Lung (tissue), 12 donors: Measurements from ENCODE around the gene RASSF8. TPM values are rescaled to one million over a fixed set of nuclear protein-coding genes. Genes with fewer than 3 reads are reported as not detected.
A peak's percentile ranks its signal among the peaks of the same experiment; 100 is the strongest.

ENCODE experiments used
- ATAC-seq: fragments of 200-7000 bp; cut with Tn5 transposase; one replicate; pipeline ENCODE4 v1.9.1; 2020; ENCODE audit warnings: moderate number of reproducible peaks; ENCODE audit not compliant: insufficient read depth, low FRiP score
- DNase-seq, 3 donors: peaks; one replicate each; pipeline ENCODE4 v3.0.0-alpha.2; 2013 to 2017
- H3K27ac ChIP-seq, 2 donors: one replicate each; pipeline ENCODE4 v1.5.1; 2013; ENCODE audit warnings: mild to moderate bottlenecking in 2 of 2, moderate library complexity in 2 of 2, control low read depth in 1 of 2, inconsistent platforms in 1 of 2, low read depth in 1 of 2, low read length in 1 of 2
- H3K27me3 ChIP-seq, 3 donors: one replicate each; pipeline ENCODE4 v1.5.1; 2013; ENCODE audit warnings: low read length in 2 of 3; ENCODE audit not compliant: control insufficient read depth in 3 of 3, insufficient read depth in 3 of 3
- H3K36me3 ChIP-seq, 4 donors: one replicate each; pipeline ENCODE4 v1.5.1; 2013; ENCODE audit warnings: low read length in 4 of 4, mild to moderate bottlenecking in 1 of 4, moderate library complexity in 1 of 4; ENCODE audit not compliant: control insufficient read depth in 4 of 4, insufficient read depth in 4 of 4
- H3K4me1 ChIP-seq, 5 donors: one replicate each; pipeline ENCODE4 v1.5.1; 2013; ENCODE audit warnings: low read length in 5 of 5, mild to moderate bottlenecking in 2 of 5, moderate library complexity in 1 of 5; ENCODE audit not compliant: control insufficient read depth in 5 of 5, insufficient read depth in 5 of 5
- H3K4me3 ChIP-seq: one replicate; pipeline ENCODE4 v1.5.1; 2013; ENCODE audit warnings: mild to moderate bottlenecking, control low read depth, moderate library complexity
- H3K9ac ChIP-seq, 2 donors: one replicate each; pipeline ENCODE4 v1.5.1; 2013; ENCODE audit warnings: low read length in 2 of 2, control low read depth in 1 of 2; ENCODE audit not compliant: insufficient read depth in 1 of 2
- H3K9me3 ChIP-seq, 4 donors: one replicate each; pipeline ENCODE4 v1.5.1; 2013; ENCODE audit warnings: low read length in 3 of 4, mild to moderate bottlenecking in 1 of 4, moderate library complexity in 1 of 4; ENCODE audit not compliant: control insufficient read depth in 4 of 4, insufficient read depth in 3 of 4
- CTCF ChIP-seq: IDR thresholded peaks from 2 replicates; pipeline ENCODE4 v1.5.1; 2012; ENCODE audit warnings: mild to moderate bottlenecking; ENCODE audit errors: control extremely low read depth, extremely low read depth
- WGBS, 2 donors: extraction: QIAGEN DNeasy Blood & Tissue Kit; methylation state at CpG; one replicate each; pipeline ENCODE4 v1.1.7; 2013; 5-methylcytosine and 5-hydroxymethylcytosine counted together
- polyA plus RNA-seq, 2 donors: library from polyadenylated mRNA; stranded (reverse); fragments of 200-250 nt; gene quantifications; one replicate each; pipeline ENCODE4 v1.2.1, GENCODE V29; 2013
- total RNA-seq, 2 donors: library from RNA; depleted of rRNA in 1 of 2; stranded (reverse); fragments of >200 nt in 1 of 2; gene quantifications; one replicate each; pipeline ENCODE4 v1.2.1, GENCODE V29; 2014 to 2021
- donor health status: control.
- donor health status: control.
- donor health status: Bipolar disorder and iron deficiency.
- donor health status: healthy.
- donor health status: DM: yes; HTN: yes; CAD: no.

The RASSF8 gene
- total and polyA plus RNA-seq, 4 donors: 9.0 to 68.4 (median 28.2) TPM

- DNase-seq: no peak
- 93 to 98% methylated on average over 2 of the region's 2 CpGs for WGBS, 2 donors
Measured at GRCh38 chr12:26095186-26095585, 136.7 kb downstream of the RASSF8 start.

GRCh38 chr12:26096036-26096435, 137.6 kb downstream of the RASSF8 start:
- WGBS, 2 donors: 92 to 95% methylated on average over 2 of the region's 2 CpGs
- Histone ChIP-seq H3K9me3 (no peaks in the 10 kb centered on the region), H3K4me3 (no peak overlapping the region)

More at GRCh38 chr12:26095186-26095585, 136.7 kb downstream of the RASSF8 start:
- no peaks in the 10 kb centered on the region for H3K36me3 ChIP-seq
- H3K27me3 ChIP-seq: no peaks in the 10 kb centered on the region
- H3K9me3 ChIP-seq: no peaks in the 10 kb centered on the region
- no peak for ATAC-seq
- peaks cover 0 to 21% (median 0%) of the 10 kb centered on the region in 5 donors for H3K4me1 ChIP-seq
- no peak for TF ChIP-seq CTCF
- H3K27ac ChIP-seq: no peak overlapping the region
- no peak overlapping the region for H3K4me3 ChIP-seq
- H3K9ac ChIP-seq: no peak overlapping the region

GRCh38 chr12:26097046-26097878, 138.8 kb downstream of the RASSF8 start:
- H3K9me3 ChIP-seq: no peaks in the 10 kb centered on the region
- peak; percentile 77 to 81 (median 80) for DNase-seq
- H3K4me3 ChIP-seq: no peak overlapping the region
- peaks cover 0 to 9% (median 0%) of the 10 kb centered on the region in 5 donors for H3K4me1 ChIP-seq
- H3K9ac ChIP-seq: no peak overlapping the region
- 15% methylated on average over 6 of the region's 6 CpGs for WGBS, 2 donors
- H3K27ac ChIP-seq: no peak overlapping the region
- H3K27me3 ChIP-seq: no peaks in the 10 kb centered on the region
- peak; percentile 86 for ATAC-seq
- H3K36me3 ChIP-seq: no peaks in the 10 kb centered on the region
- peak; percentile 89 for TF ChIP-seq CTCF

More at GRCh38 chr12:26096036-26096435, 137.6 kb downstream of the RASSF8 start:
- ATAC-seq: no peak
- no peak for TF ChIP-seq CTCF
- Histone ChIP-seq H3K27me3 (no peaks in the 10 kb centered on the region), H3K9ac (no peak overlapping the region), H3K4me1 (peaks cover 0 to 21% (median 0%) of the 10 kb centered on the region in 5 donors), H3K36me3 (no peaks in the 10 kb centered on the region), H3K27ac (no peak overlapping the region)
- no peak for DNase-seq
